ENCODE results near the gene EFHC1. TPM values are rescaled to one million over a fixed set of nuclear protein-coding genes. Genes with fewer than 3 reads are reported as not detected.

Gene EFHC1
- polyA plus RNA-seq, 1 donor from 2014 or later = 173 TPM

GRCh38 chr6:52526634-52527033, 106.5 kb downstream of the EFHC1 start:
- Histone ChIP-seq H3K36me3 (ENCODE audit: insufficient read depth, low read length) (no peaks in the 10 kb centered on the region), H3K9ac (ENCODE audit: low read length) (no peak overlapping the region), H3K79me2 (replicated peaks; ENCODE audit: insufficient read depth, low read length) (no peaks in the 10 kb centered on the region), H2AFZ (ENCODE audit: low read depth, low read length) (no peak overlapping the region), H3K27me3 (ENCODE audit: insufficient read depth, low read depth, low read length) (no peaks in the 10 kb centered on the region), H3K9me2 (ENCODE audit: insufficient read depth, low read length) (no peaks in the 10 kb centered on the region), H3K27ac (ENCODE audit: low read length) (no peak overlapping the region), H4K20me1 (ENCODE audit: insufficient read depth) (no peaks in the 10 kb centered on the region), H3F3A (ENCODE audit: insufficient read depth, low read length, poor library complexity, severe bottlenecking) (no peaks in the 10 kb centered on the region), H3K4me2 (ENCODE audit: low read length) (no peak overlapping the region), H3K4me3 (ENCODE audit: low read length) (no peak overlapping the region), H3K9me3 (ENCODE audit: low read length) (no peaks in the 10 kb centered on the region)
- no peak for TF ChIP-seq REST (IDR thresholded peaks at IDR 0.05; ENCODE audit: borderline replicate concordance)
- TF ChIP-seq MXI1 (conservative IDR thresholded peaks at IDR 0.05; ENCODE audit: poor library complexity, severe bottlenecking) = no peak
- TF ChIP-seq RAD21 (conservative IDR thresholded peaks at IDR 0.05) = no peak
- TF ChIP-seq SMC3 (conservative IDR thresholded peaks at IDR 0.05; ENCODE audit: poor library complexity) = no peak
- TF ChIP-seq EZH2 (IDR thresholded peaks at IDR 0.05; ENCODE audit: borderline replicate concordance, insufficient read depth, low read length, poor library complexity, severe bottlenecking) = no peak
- TF ChIP-seq CTCF (IDR thresholded peaks at IDR 0.05; ENCODE audit: poor library complexity, severe bottlenecking) = no peak
- TF ChIP-seq EP300 (conservative IDR thresholded peaks at IDR 0.05; ENCODE audit: poor library complexity, severe bottlenecking) = no peak
- TF ChIP-seq POLR2AphosphoS5 (IDR thresholded peaks at IDR 0.05) = no peak
- no peak for TF ChIP-seq TAF1 (IDR thresholded peaks at IDR 0.05; ENCODE audit: low read depth)

- H3K27me3 ChIP-seq (ENCODE audit: insufficient read depth, low read depth, low read length) = no peaks in the 10 kb centered on the region
- H3K4me2 ChIP-seq (ENCODE audit: low read length) = no peak overlapping the region
- H4K20me1 ChIP-seq (ENCODE audit: insufficient read depth) = no peaks in the 10 kb centered on the region
- H2AFZ ChIP-seq (ENCODE audit: low read depth, low read length) = no peak overlapping the region
- H3K36me3 ChIP-seq (ENCODE audit: insufficient read depth, low read length) = no peaks in the 10 kb centered on the region
- no peak overlapping the region for H3K27ac ChIP-seq (ENCODE audit: low read length)
- H3F3A ChIP-seq (ENCODE audit: insufficient read depth, low read length, poor library complexity, severe bottlenecking) = no peaks in the 10 kb centered on the region
- no peaks in the 10 kb centered on the region for H3K9me2 ChIP-seq (ENCODE audit: insufficient read depth, low read length)
- H3K9me3 ChIP-seq (ENCODE audit: low read length) = no peaks in the 10 kb centered on the region
- H3K9ac ChIP-seq (ENCODE audit: low read length) = no peak overlapping the region
- no peak overlapping the region for H3K4me3 ChIP-seq (ENCODE audit: low read length)
- no peak for TF ChIP-seq MXI1 (conservative IDR thresholded peaks at IDR 0.05; ENCODE audit: poor library complexity, severe bottlenecking)
- no peak for TF ChIP-seq POLR2AphosphoS5 (IDR thresholded peaks at IDR 0.05)
- no peak for TF ChIP-seq RAD21 (conservative IDR thresholded peaks at IDR 0.05)
- no peak for TF ChIP-seq TAF1 (IDR thresholded peaks at IDR 0.05; ENCODE audit: low read depth)
- no peak for TF ChIP-seq EZH2 (IDR thresholded peaks at IDR 0.05; ENCODE audit: borderline replicate concordance, insufficient read depth, low read length, poor library complexity, severe bottlenecking)
- no peak for TF ChIP-seq CTCF (IDR thresholded peaks at IDR 0.05; ENCODE audit: poor library complexity, severe bottlenecking)
- TF ChIP-seq SMC3 (conservative IDR thresholded peaks at IDR 0.05; ENCODE audit: poor library complexity) = no peak
- TF ChIP-seq EP300 (conservative IDR thresholded peaks at IDR 0.05; ENCODE audit: poor library complexity, severe bottlenecking) = no peak
- TF ChIP-seq REST (IDR thresholded peaks at IDR 0.05; ENCODE audit: borderline replicate concordance) = no peak
- H3K79me2 ChIP-seq (replicated peaks; ENCODE audit: insufficient read depth, low read length) = no peaks in the 10 kb centered on the region
Observed at GRCh38 chr6:52527436-52527835, 107.3 kb downstream of the EFHC1 start.

All from neural cell (in vitro differentiated cells).